ENCODE data around the gene GYPC.
"Not testable (repeated sequence)": the region's sequence is repeated elsewhere in the genome, so short reads cannot be mapped to it uniquely, and the experiment has no call there.

Gene GYPC

GRCh38 chr2:126655500-126656430 is at the start of gene GYPC:
GYPC (plus strand) TSS chr2:126656158; CDS start chr2:126656264, 106 bp downstream.
- DNase-seq, result peak; percentile 42

GRCh38 chr2:126614524-126615227 is 41.3 kb upstream of the GYPC start:
- DNase-seq, result no peak

GRCh38 chr2:126616606-126617069 is 39.3 kb upstream of the GYPC start:
- DNase-seq, result no peak

GRCh38 chr2:126620302-126620701 is 35.7 kb upstream of the GYPC start:
- DNase-seq, result no peak

GRCh38 chr2:126623000-126623399 is 33.0 kb upstream of the GYPC start:
- no peak for DNase-seq

- no peak for DNase-seq
These were observed 28.3 kb upstream of the GYPC start for GRCh38 chr2:126627643-126628042.

GRCh38 chr2:126634273-126634861 is 21.6 kb upstream of the GYPC start:
- DNase-seq, result no peak

GRCh38 chr2:126635281-126635680 is 20.7 kb upstream of the GYPC start:
- DNase-seq, result no peak

GRCh38 chr2:126635736-126636135 is 20.2 kb upstream of the GYPC start:
- no peak for DNase-seq

- DNase-seq, result no peak
These were observed 18.6 kb upstream of the GYPC start for GRCh38 chr2:126637386-126637785.

- no peak for DNase-seq
These were observed 17.2 kb upstream of the GYPC start for GRCh38 chr2:126638746-126639145.

GRCh38 chr2:126639276-126639675 is 16.7 kb upstream of the GYPC start:
- no peak for DNase-seq

GRCh38 chr2:126641294-126641693 is 14.7 kb upstream of the GYPC start:
- not testable (repeated sequence) for DNase-seq

- no peak for DNase-seq
These were observed 13.9 kb upstream of the GYPC start for GRCh38 chr2:126642031-126642430.

- DNase-seq, result no peak
These were observed 12.5 kb upstream of the GYPC start for GRCh38 chr2:126643431-126643830.

- no peak for DNase-seq
These were observed 12.0 kb upstream of the GYPC start for GRCh38 chr2:126643972-126644371.

- peak; percentile 44 for DNase-seq
These were observed 11.2 kb upstream of the GYPC start for GRCh38 chr2:126644630-126645191.

- no peak for DNase-seq
These were observed 10.7 kb upstream of the GYPC start for GRCh38 chr2:126645211-126645618.

- no peak for DNase-seq
These were observed 9.9 kb upstream of the GYPC start for GRCh38 chr2:126646026-126646425.

GRCh38 chr2:126647714-126648344 is 8.1 kb upstream of the GYPC start:
- not testable (repeated sequence) for DNase-seq

GRCh38 chr2:126648345-126648786 is 7.6 kb upstream of the GYPC start:
- DNase-seq, result not testable (repeated sequence)

- DNase-seq, result no peak
These were observed 6.9 kb upstream of the GYPC start for GRCh38 chr2:126649101-126649500.

- DNase-seq, result no peak
These were observed 5.0 kb upstream of the GYPC start for GRCh38 chr2:126650994-126651393.
